AG04449 (cell line): ENCODE data around the gene BLTP3A.
"Not testable (repeated sequence)": the region's sequence is repeated elsewhere in the genome, so short reads cannot be mapped to it uniquely, and the experiment has no call there.

Experiments used
- CTCF ChIA-PET: fragments of 350-600 bp; formaldehyde crosslinking; extraction: SDS; loops from one replicate; lab custom pipeline; 2021; ENCODE audit warnings: antibody characterized with exemption; lab: Yijun Ruan, JAX
- POLR2A ChIA-PET: fragments of 400-600, 350-600 bp; formaldehyde crosslinking; extraction: SDS; loops from one replicate; lab custom pipeline; 2020; ENCODE audit warnings: antibody characterized with exemption, inconsistent platforms; lab: Yijun Ruan, JAX
- DNase-seq: peaks from one replicate; pipeline ENCODE4 v3.0.0-alpha.2; 2010; ENCODE audit warnings: low read depth, low spot score
- H3K4me3 ChIP-seq: 2 replicates; pipeline ENCODE4 v1.5.1; 2011; ENCODE audit warnings: low read depth, mild to moderate bottlenecking, control low read depth, low read length
- TF ChIP-seq, protein P1 (sequence below): IDR thresholded peaks from one replicate; pipeline ENCODE4 v1.5.1; 2011; ENCODE audit warnings: mild to moderate bottlenecking, moderate library complexity, low read length, control low read depth, inconsistent platforms; ENCODE audit not compliant: insufficient read depth; ENCODE audit errors: missing control alignments

Gene BLTP3A

DNA sequence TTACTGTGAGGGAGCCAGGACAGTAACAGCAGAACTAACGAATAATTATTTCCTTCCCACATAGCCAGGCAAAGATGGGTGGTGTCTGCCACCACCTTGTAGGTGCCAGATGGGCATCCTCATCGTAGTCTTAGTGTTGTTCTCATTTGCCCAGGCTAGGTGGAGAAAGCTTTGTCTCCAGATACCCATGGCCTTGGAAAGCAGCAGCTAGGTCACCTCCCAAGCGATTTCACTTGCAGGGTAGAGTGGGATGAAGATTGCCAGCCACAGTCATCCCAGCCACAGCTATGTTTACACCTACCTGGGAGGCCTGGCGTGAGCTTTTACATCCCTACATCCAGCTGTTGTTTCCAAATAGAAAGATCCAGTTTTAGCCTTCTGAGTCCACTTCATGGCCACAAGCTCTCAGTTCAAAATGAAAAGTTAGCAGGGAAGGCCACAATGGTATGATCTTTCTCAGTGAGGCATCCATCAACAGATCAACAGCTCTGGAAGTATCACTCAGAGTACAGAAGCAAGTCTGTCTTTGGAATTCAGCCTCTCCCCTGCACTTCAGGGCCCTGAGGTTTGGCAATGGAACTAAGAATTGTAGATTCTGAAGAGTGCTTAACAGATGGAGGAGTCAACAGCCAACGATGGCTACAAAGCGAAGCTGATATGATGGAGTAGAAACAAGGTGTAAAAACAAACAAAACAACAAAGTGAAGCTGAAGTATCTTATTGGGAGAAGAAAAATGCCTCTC is 45.6 kb upstream of the BLTP3A start:
- ChIA-PET POLR2A (interaction anchor here (2.3 kb wide), 1 partner anchor 11 kb away, joined by 6 read pairs; the partner anchor contains the start of gene SNRPC), CTCF (interaction anchor here (1.3 to 1.4 kb wide), 2 partner anchors 9 to 50 kb away, joined by 3 to 5 read pairs; partner anchors contain the start of gene ILRUN)
- no peak for DNase-seq
- no peak overlapping the region for H3K4me3 ChIP-seq
- TF ChIP-seq, protein P1, sequence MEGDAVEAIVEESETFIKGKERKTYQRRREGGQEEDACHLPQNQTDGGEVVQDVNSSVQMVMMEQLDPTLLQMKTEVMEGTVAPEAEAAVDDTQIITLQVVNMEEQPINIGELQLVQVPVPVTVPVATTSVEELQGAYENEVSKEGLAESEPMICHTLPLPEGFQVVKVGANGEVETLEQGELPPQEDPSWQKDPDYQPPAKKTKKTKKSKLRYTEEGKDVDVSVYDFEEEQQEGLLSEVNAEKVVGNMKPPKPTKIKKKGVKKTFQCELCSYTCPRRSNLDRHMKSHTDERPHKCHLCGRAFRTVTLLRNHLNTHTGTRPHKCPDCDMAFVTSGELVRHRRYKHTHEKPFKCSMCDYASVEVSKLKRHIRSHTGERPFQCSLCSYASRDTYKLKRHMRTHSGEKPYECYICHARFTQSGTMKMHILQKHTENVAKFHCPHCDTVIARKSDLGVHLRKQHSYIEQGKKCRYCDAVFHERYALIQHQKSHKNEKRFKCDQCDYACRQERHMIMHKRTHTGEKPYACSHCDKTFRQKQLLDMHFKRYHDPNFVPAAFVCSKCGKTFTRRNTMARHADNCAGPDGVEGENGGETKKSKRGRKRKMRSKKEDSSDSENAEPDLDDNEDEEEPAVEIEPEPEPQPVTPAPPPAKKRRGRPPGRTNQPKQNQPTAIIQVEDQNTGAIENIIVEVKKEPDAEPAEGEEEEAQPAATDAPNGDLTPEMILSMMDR: no peak

- DNase-seq: no peak
- ChIA-PET POLR2A (no interaction called here), CTCF (no interaction called here)
- H3K4me3 ChIP-seq: no peak overlapping the region
- TF ChIP-seq, protein P1: no peak
Measured at GRCh38 chr6:34748757-34749156, 43.1 kb upstream of the BLTP3A start.

- CTCF ChIA-PET: interaction anchor here (0.6 kb wide), 1 partner anchor 47 kb away, joined by 3 read pairs; no protein-coding TSS in a partner anchor
- POLR2A ChIA-PET: interaction anchor here (0.7 to 1.5 kb wide), 2 partner anchors 11 to 1596 kb away, joined by 3 to 6 read pairs; no protein-coding TSS in a partner anchor
- peak overlapping the region; percentile 64 for H3K4me3 ChIP-seq
- not testable (repeated sequence) for DNase-seq
- TF ChIP-seq, protein P1: peak; percentile 12
Measured at GRCh38 chr6:34756513-34756856, 35.4 kb upstream of the BLTP3A start.

GRCh38 chr6:34757687-34758274 is 34.1 kb upstream of the BLTP3A start:
- POLR2A ChIA-PET: interaction anchor here (1.0 to 1.5 kb wide), 2 partner anchors 12 to 213 kb away, joined by 3 to 6 read pairs; no protein-coding TSS in a partner anchor
- TF ChIP-seq, protein P1: no peak
- no peak for DNase-seq
- CTCF ChIA-PET: no interaction called here
- H3K4me3 ChIP-seq: peak overlapping the region; percentile 88

DNA sequence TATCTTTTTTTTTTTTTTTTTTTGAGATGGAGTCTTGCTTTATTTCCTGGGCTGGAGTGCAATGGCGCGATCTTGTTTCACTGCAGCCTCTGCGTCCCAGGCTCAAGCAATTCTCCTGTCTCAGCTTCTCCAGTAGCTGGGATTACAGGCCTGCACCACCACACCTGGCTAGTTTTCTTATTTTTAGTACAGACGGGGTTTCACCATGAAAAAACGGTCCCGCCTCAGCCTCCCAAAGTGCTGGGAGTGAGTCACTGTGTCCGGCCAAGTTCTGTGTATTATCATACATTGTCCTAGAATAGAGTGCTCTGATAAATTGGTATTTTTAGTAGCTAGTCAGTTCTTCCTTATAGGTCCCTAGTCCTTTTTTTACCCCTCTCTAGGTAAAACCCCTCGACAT is 31.8 kb upstream of the BLTP3A start:
- ChIA-PET POLR2A (no interaction called here), CTCF (no interaction called here)
- no peak for DNase-seq
- TF ChIP-seq, protein P1: no peak
- no peak overlapping the region for H3K4me3 ChIP-seq

DNA sequence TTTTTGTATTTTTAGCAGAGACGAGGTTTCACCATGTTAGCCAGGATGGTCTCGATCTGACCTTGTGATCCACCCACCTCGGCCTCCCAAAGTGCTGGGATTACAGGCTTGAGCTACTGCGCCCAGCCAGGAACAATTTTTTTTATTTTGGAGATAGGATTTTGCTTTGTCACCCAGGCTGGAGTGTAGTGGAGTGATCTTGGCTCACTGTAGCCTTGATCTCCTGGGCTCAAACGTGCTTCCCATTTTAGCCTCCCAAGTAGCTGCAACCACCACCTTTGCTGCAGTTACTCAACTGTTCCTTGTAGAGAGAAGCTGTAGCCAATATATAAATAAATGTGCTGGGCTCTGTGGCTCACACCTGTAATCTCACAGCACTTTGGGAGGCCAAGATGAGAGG is 30.2 kb upstream of the BLTP3A start:
- POLR2A ChIA-PET, DNase-seq, H3K4me3 ChIP-seq: not testable (repeated sequence)
- CTCF ChIA-PET: interaction anchor here (1.3 kb wide), 1 partner anchor 378 kb away, joined by 3 read pairs; no protein-coding TSS in a partner anchor
